Skeletal muscle satellite cell (primary cell): ENCODE measurements around the gene LYRM4.

Source experiments
- H3K27me3 ChIP-seq: 2 replicates; pipeline ENCODE4 v1.7.0; 2013; ENCODE audit warnings: low read length; ENCODE audit not compliant: control insufficient read depth, insufficient read depth
- H3K36me3 ChIP-seq: 2 replicates; pipeline ENCODE4 v1.7.0; 2013; ENCODE audit warnings: mild to moderate bottlenecking, control low read depth, low read length; ENCODE audit not compliant: insufficient read depth
- H3K4me1 ChIP-seq: 2 replicates; pipeline ENCODE4 v1.7.0; 2013; ENCODE audit warnings: low read length; ENCODE audit not compliant: control insufficient read depth, insufficient read depth
- H3K4me2 ChIP-seq: 2 replicates; pipeline ENCODE4 v1.7.0; 2013; ENCODE audit warnings: mild to moderate bottlenecking, low read length
- H3K4me3 ChIP-seq: 2 replicates; pipeline ENCODE4 v1.7.0; 2013; ENCODE audit warnings: low read length
- H3K9ac ChIP-seq: 2 replicates; pipeline ENCODE4 v1.7.0; 2013; ENCODE audit warnings: mild to moderate bottlenecking, low read depth, low read length, moderate library complexity
- H3K9me3 ChIP-seq: replicated peaks from 2 replicates; pipeline ENCODE4 v1.7.0; 2013; ENCODE audit warnings: mild to moderate bottlenecking, control low read depth, low read length

LYRM4 gene

DNA sequence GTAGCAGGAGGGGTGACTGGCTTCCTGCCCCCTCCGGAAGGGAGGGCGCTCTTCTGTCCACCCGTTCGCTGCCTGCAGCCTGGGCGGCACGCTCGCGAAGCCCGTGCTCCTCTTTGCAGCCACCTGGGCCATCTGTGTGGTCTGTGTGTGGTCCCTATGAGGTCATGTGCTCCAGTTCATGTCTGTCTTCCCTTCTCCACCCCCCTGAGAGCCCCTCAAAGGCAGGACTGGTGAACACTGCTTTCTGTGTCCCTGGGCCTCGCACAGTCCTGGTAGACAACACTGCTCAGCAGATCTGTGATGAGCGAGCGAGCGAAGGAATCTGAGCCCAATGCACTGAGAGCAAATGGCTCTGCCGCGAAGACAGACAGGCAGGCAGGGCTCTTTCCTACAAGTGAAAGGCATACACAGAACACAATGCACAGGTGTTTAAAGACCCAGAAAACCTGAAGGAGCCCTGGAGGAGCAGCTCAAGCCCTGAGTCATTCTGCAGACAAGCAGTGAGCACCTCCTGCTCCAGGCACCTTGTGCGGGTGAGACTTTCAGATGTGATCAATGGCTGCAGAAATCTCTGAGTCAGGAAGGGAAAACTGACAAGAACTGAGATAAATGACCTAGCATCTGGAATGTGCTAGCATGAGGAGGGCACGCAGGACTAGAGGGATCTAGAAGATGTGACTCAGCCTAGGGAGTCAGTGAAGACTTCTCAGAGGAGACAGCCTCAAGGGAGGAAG is 148.5 kb downstream of the LYRM4 start:
- H3K27me3 ChIP-seq, result no peaks in the 10 kb centered on the region
- H3K4me1 ChIP-seq, result peaks cover 12% of the 10 kb centered on the region
- no peak overlapping the region for H3K4me2 ChIP-seq
- no peaks in the 10 kb centered on the region for H3K9me3 ChIP-seq
- H3K9ac ChIP-seq, result no peak overlapping the region
- H3K4me3 ChIP-seq, result no peak overlapping the region
- H3K36me3 ChIP-seq, result no peaks in the 10 kb centered on the region

DNA sequence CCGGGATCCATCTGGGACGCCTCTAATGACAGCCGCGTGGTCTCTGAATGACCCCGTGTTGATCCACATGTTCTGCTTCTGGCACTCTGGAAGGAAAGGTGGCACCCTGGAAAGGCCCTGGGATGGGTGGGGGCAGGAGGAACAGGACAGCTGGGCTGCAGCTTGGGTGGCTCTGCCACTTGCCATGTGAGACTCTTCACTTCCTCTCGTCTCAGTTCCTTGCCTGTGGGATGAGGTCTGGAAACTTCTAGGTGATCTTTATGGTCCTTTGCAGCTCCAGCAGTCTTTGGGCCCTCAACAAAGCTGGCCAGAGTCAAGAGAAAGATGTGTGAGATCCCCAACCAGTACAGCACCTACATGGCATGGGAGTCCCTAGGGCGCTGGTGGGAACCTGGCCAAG is 149.1 kb downstream of the LYRM4 start:
- Histone ChIP-seq H3K9ac (no peak overlapping the region), H3K36me3 (no peaks in the 10 kb centered on the region), H3K27me3 (no peaks in the 10 kb centered on the region), H3K4me3 (no peak overlapping the region), H3K4me2 (no peak overlapping the region), H3K9me3 (no peaks in the 10 kb centered on the region), H3K4me1 (peaks cover 12% of the 10 kb centered on the region)

DNA sequence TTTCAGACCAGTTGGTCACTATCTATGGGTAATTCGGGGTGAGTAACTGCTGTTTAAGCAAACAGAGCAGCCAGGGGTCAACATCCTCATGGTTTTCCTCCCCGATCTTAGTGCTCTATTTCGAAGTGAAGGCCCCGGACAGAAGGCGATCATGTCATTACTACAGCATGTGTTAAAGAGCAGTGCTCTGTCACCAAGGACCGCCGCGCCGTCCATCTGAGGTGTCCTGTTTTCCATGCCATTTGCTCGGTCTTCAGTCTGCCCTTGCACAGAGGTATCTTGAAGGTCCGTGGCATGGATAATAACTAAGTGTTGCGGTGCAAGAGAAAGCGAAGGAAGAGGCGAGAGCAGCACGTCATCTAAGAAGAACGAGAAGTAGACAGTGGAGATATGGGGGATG is 150.5 kb downstream of the LYRM4 start:
- no peak overlapping the region for H3K4me2 ChIP-seq
- no peak overlapping the region for H3K9ac ChIP-seq
- H3K9me3 ChIP-seq, result no peaks in the 10 kb centered on the region
- no peaks in the 10 kb centered on the region for H3K36me3 ChIP-seq
- H3K27me3 ChIP-seq, result no peaks in the 10 kb centered on the region
- peaks cover 12% of the 10 kb centered on the region for H3K4me1 ChIP-seq
- H3K4me3 ChIP-seq, result no peak overlapping the region

DNA sequence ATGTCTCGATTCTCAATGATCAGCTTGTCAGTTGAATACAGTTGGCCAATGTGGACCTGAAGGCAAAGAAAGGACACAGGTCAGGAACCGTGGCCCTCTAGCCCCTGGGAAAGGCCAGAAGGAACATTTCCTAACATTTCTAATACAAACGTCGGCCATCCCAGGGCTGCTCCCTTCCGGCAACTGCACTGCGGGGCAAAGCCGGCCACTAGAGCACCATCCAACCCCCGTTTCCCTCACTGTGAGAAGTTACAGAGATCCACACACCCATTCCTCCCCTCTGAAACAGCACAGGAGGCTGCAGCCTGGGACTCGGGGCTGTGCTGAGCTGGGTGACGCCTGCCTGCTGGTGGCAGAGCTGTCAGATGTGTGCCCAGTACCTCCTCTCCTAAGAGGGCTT is 151.3 kb downstream of the LYRM4 start:
- Histone ChIP-seq H3K4me3 (no peak overlapping the region), H3K4me1 (peaks cover 12% of the 10 kb centered on the region), H3K27me3 (no peaks in the 10 kb centered on the region), H3K36me3 (no peaks in the 10 kb centered on the region), H3K9me3 (no peaks in the 10 kb centered on the region), H3K9ac (no peak overlapping the region), H3K4me2 (no peak overlapping the region)

DNA sequence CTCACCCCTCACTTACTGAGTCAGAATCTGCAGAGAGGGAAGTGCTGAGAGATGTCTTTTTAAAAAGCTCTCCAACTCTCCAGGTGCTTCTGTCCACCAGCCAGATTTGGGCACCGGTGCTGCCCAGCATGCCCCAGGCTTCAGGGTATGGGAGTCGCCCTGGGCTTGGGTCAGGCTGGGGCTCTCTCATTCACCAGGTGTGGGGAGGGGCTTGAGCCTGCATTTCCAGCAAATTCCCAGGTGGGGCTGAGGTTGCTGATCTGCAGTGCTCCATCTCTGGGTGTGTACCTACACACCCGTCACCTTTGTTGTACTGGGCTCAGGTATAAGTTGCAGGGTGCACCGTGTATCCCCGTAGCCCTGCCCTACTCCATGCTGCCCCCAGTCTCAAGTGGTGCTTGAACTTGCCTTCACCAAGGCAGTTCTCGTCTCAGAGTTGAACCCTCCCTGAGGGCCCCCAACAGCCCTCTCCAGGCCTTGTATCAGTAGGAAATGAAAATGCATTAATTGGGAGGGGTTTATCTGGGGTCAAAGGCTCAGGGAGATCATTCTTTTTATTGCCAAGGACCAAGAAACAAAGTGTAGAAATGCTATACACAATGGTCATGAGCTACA is 152.1 kb downstream of the LYRM4 start:
- Histone ChIP-seq H3K9ac (no peak overlapping the region), H3K9me3 (no peaks in the 10 kb centered on the region), H3K4me2 (no peak overlapping the region), H3K4me3 (no peak overlapping the region), H3K27me3 (no peaks in the 10 kb centered on the region), H3K4me1 (peaks cover 12% of the 10 kb centered on the region), H3K36me3 (no peaks in the 10 kb centered on the region)

DNA sequence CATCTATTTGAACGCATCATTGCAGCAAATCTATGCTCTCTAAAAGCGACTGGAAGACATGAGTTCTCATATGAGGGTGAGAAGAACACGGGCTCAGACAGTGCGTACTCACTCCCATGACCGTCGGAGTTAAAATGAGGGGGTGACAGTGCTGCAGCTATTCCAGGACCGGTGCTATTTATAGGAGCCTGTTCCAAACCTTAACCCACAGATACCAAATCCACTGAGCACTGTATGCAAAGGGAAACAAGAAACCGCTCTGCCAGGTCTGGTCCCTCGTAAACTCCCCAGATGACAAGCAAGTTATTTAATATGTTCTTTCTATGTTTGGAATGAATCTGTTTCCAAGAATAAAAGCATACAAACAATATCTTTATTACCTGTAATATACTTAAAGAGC is 152.7 kb downstream of the LYRM4 start:
- no peaks in the 10 kb centered on the region for H3K27me3 ChIP-seq
- H3K9ac ChIP-seq, result no peak overlapping the region
- no peak overlapping the region for H3K4me3 ChIP-seq

DNA sequence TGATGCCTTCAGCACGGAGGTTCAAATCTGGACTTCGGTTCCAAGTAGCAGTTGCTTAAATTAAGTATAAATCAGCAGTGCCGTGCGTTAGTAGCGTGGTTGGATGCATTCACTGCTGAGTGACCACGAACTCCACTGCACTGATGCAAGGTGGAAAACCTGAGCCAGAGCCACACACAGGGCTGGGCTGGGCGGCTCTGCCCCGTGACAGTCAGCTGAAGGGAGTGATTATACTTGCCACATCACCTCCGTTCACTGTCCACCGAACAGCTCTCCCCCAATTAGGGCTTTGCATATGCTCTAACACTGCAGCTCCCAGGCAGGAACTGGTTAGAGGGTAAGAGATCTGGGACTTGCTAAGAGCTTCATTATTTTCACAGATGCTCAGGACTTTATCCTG is 153.4 kb downstream of the LYRM4 start:
- Histone ChIP-seq H3K27me3 (no peaks in the 10 kb centered on the region), H3K4me2 (no peak overlapping the region), H3K9me3 (no peaks in the 10 kb centered on the region), H3K36me3 (no peaks in the 10 kb centered on the region), H3K4me3 (no peak overlapping the region), H3K4me1 (peaks cover 6% of the 10 kb centered on the region), H3K9ac (no peak overlapping the region)

More for the DNA sequence above, 152.7 kb downstream of the LYRM4 start:
- no peaks in the 10 kb centered on the region for H3K36me3 ChIP-seq
- H3K4me1 ChIP-seq, result peaks cover 12% of the 10 kb centered on the region
- no peaks in the 10 kb centered on the region for H3K9me3 ChIP-seq
- H3K4me2 ChIP-seq, result no peak overlapping the region

DNA sequence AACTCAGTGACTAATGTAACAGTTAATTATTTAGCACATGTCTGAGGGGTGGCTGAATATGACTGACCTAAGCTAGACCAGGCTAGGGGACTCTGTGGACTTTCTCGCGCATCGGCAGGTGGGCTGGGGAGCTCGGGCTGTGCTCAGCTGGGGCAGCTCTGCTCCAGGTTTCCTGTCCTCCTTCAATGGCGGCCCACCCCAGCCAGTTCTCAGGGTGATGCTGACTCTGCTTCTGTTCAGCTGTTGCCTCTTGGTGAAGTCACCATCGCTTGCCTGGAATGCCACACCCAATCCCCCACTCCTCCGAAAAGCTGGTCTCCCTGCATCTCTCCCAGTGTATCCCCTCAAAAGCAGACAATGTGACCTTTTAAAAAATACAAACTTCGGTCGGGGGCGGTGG is 155.6 kb downstream of the LYRM4 start:
- no peaks in the 10 kb centered on the region for H3K27me3 ChIP-seq
- H3K4me3 ChIP-seq, result no peak overlapping the region
- no peaks in the 10 kb centered on the region for H3K36me3 ChIP-seq
- no peaks in the 10 kb centered on the region for H3K9me3 ChIP-seq
- H3K4me1 ChIP-seq, result no peaks in the 10 kb centered on the region
- H3K9ac ChIP-seq, result no peak overlapping the region
- no peak overlapping the region for H3K4me2 ChIP-seq

DNA sequence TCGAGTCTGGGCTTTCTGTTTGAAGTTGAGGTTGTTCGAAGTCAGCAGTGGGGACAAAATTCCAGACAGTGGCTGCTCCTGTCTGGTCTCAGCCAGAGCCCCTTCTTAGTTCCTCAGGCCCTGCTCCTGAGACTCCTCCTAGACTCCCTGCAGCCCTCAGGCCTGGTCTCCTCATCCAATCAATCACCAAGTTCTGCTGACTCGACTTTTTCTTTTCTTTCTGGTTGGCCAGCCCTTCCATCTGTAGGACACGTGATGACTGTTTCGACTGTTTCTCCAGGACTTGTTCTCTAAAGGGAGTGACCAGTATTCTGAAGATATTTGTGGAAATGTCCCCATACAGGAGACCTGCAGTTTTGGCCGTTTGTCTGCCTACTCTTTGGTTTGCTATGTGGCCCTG is 156.1 kb downstream of the LYRM4 start:
- H3K36me3 ChIP-seq, result no peaks in the 10 kb centered on the region
- no peak overlapping the region for H3K9ac ChIP-seq
- no peaks in the 10 kb centered on the region for H3K4me1 ChIP-seq
- H3K4me2 ChIP-seq, result no peak overlapping the region
- no peaks in the 10 kb centered on the region for H3K27me3 ChIP-seq
- no peaks in the 10 kb centered on the region for H3K9me3 ChIP-seq
- H3K4me3 ChIP-seq, result no peak overlapping the region

DNA sequence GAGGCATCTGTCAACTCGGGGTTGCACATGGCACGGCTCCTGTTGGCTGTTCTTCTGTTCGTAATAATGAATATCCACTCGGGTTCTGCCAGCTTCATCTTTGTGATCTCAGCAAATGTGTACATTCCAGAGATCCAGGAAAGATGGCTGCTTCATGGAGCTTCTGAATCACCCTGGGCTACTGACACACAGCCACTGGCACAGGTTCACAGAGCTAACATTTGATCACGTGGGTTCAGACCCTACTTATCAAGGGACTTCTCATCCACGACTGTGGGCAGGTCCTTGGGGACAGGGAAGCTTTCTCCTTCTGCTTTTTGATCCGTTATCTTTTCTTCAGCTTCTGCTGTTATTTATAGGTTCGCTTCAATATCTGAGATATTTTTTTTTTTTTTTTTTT is 157.5 kb downstream of the LYRM4 start:
- Histone ChIP-seq H3K4me1 (no peaks in the 10 kb centered on the region), H3K36me3 (no peaks in the 10 kb centered on the region), H3K9me3 (no peaks in the 10 kb centered on the region), H3K9ac (no peak overlapping the region), H3K27me3 (no peaks in the 10 kb centered on the region), H3K4me3 (no peak overlapping the region), H3K4me2 (no peak overlapping the region)

DNA sequence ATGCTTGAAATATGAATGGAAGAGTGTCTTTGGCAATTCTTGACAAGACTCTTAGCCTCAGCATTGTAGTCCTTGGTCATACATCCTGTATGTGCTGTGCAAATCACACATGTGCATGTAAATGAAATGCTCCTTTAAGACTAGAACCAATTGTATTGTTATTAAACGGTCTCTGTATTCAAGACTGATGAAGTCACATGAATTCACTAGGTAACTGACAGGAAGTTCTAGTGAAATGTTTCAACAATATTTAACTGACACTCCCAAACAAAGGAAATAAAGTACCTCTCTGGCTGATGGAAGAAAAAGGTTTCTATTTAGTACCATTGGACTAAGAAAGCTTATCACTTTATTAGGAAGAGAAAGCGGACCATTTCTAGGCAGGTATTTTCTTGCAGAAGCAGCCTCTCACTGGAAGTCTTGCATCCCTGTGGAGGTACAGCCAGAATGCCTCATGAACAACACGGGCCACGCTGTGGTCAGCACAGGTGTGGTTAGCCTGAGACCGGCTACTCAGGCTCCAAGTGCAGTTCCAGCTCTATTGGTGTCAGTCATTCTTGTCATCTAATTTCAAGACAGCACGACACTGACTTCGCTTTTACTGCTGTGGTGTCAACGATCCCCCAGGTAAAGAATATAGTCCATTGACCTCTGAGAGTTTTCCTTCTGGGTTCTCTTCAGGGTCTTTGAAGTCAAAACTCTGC is 158.3 kb downstream of the LYRM4 start:
- no peaks in the 10 kb centered on the region for H3K4me1 ChIP-seq
- no peak overlapping the region for H3K4me2 ChIP-seq
- no peak overlapping the region for H3K9ac ChIP-seq
- H3K27me3 ChIP-seq, result peaks cover 5% of the 10 kb centered on the region
- no peak overlapping the region for H3K4me3 ChIP-seq
- no peaks in the 10 kb centered on the region for H3K36me3 ChIP-seq
- no peaks in the 10 kb centered on the region for H3K9me3 ChIP-seq
